Measurements from ENCODE around the gene TF. TPM values are rescaled to one million over a fixed set of nuclear protein-coding genes. Genes with fewer than 3 reads are reported as not detected.

Gene TF
- total and polyA plus RNA-seq, 2 of the 8 experiments (the other 6 are each of a cell fraction or from before 2014, with no cell fraction given): 0.02 to 0.26 TPM

- TF ChIP-seq CTCF (IDR thresholded peaks at IDR 0.05; ENCODE audit: control extremely low read depth in 1 of 3, insufficient read depth in 1 of 3, low read depth in 1 of 3, low read length in 3 of 3) (no peak), RNF2 (IDR thresholded peaks at IDR 0.05; ENCODE audit: borderline replicate concordance, low read depth, low read length, missing control alignments, poor library complexity, severe bottlenecking) (no peak), E2F6 (IDR thresholded peaks at IDR 0.05) (no peak), CBX5 (IDR thresholded peaks at IDR 0.05; ENCODE audit: low read depth, low read length) (no peak), GTF2F1 (IDR thresholded peaks at IDR 0.05; ENCODE audit: borderline replicate concordance, low read depth, low read length) (no peak), USF2 (IDR thresholded peaks at IDR 0.05; ENCODE audit: low read length) (no peak)
Observed at GRCh38 chr3:133765256-133765655, 19.1 kb downstream of the TF start (continued).
